Stimulated activated CD8-positive, alpha-beta memory T cell treated with anti-CD3 and anti-CD28 coated beads, Interleukin-15, amount 100 ng/mL, for 4 hours (primary cell): ENCODE measurements around the gene WDR17.

Experiments used
- DNase-seq, 2 donors: peaks; one replicate each; pipeline ENCODE4 v3.0.0-alpha.2; 2020; ENCODE audit warnings: low read depth in 2 of 2

Gene WDR17

DNA sequence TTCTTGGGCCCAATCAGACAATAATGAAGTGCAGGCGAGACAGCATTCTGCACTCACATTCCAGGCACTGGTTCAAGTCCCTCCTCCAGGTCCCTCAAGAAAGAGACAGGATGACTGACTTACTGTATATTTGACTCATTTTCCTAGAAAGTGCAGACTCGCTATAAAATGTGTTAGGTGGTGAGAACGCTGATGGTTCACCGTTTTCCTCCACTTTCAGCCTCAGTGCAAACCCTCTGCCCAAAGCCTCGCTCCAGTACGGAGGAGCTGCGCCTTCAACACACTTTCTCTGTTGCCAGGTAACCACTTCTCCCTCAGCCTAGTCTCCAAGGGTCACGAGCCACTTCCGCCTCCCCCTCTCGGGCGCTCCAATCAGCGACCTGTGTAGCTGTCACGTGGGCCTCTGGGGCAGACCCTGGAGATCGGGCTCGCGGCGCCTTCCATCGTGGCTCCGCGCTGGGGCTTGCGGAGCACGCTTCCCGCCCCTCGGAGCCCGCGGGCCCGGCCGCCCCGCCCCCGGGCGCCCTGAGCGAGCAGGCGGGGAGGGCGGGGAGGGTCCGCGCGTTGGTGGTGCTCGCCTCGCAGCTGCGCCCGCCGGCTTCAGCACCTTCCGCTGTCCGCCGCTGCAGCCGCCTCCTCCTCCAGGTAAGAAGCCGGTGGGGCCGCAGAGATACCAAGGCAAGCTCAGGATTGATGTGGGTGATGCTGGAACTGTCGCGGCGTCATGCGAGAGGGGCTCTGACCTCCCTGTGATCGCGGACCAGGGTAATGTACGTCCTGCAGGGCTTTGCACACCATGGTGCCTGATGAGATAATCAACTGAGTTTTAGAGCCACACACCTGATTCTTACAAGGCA is at the start of gene WDR17:
TSS of gene WDR17 (plus strand) at position 407 of the 857 bp plus-strand sequence. CDS start 45,740 bp downstream, outside the sequence.
- peak; percentile 50 to 64 for DNase-seq

DNA sequence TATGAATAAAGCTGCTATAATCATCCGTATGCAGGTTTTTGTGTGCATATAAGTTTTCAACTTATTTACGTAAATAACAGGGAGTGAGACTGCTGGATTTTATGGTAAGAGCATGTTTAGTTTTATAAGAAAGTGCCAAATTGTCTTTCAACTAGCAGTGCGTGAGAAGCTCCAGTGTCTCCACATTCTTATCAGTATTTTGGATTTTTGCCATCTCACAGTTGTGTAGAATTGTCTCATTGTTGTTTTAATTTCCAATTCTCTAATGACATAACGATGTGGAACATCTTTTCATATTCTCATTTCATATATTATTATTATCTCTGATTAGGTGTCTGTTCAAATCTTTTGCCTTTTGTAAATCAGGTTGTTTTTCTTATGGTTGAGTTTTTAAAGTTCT is 49.0 kb upstream of the WDR17 start:
- no peak for DNase-seq

DNA sequence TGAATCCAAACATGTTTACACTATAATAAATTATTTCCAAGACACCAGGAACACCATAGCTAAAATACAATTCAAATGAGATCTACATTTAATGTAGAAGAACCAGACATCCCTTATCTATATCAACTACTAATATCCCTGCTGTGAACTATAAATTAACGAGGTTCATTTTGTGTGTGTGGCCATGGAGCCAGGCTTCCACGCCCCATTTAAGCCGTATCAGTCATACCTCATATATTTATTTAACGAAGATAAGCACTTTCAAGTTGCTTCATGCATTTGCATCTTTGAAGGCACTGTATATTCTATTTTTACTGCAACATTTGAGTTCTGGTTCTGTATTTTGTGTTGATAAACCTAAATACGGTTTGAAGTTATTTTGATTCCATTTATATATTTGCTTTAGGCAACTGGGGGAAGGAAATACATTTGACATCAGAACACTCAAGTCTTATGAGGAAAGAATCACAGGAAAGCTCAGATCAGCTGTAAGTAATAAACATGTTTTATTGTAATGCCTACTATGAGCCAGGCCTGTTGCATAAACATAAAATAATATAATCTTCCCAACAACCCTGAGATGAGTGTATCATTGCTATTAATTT is 45.1 kb upstream of the WDR17 start:
- no peak for DNase-seq

DNA sequence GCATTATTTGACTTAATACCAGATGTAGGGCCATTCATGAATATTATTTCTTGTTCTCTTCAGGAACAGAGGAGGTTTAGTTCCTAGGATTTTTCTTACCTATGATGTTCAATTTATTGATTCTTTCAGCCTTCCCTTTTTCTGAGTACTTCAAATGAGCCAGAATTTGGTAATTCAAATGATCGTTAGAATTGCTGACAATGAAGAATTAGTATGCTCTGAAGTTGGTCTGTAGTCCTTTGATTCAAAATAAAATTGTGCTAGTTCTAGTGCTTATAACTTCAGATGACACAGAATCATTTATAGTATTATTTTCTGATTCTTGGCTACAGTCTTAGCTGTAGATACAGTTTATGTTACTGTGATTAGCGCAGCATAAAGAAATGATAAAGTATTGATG is 35.2 kb upstream of the WDR17 start:
- no peak for DNase-seq

DNA sequence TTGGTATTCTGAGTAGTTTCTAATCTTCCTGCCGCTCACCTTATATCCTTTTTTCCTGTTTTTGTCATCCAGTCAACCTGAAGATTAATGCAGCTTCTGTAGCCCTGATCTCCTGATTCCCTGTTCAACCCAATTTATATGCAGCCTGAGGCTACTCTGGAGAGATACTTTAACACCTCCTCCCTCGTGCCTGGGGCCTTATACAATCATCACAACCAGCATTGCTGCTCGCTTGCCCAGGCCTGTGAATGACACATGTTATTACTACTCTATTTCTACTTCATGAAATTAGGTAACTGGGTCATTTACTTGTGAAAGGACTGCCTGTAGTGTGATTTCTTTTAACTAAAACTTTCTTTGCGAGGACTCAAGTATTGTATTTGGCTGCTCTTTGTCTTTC is 33.7 kb upstream of the WDR17 start:
- no peak for DNase-seq

DNA sequence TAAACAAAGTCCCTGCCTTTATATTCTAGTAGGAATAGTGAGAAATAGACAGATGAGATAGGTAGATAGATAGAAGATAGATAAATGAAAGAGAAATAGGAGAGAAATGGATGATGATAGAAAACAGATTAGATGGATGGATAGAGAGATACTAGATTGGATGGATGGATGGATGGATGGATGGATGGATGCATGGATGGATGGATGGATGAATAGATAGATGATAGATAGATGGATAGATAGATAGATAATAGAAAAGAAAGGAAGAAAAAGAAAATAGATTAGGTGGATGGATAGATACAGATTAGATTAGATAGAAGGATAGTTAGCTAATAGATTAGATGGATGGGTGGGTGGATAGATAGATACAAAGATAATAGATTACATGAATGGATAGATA is 33.2 kb upstream of the WDR17 start:
- no peak for DNase-seq

DNA sequence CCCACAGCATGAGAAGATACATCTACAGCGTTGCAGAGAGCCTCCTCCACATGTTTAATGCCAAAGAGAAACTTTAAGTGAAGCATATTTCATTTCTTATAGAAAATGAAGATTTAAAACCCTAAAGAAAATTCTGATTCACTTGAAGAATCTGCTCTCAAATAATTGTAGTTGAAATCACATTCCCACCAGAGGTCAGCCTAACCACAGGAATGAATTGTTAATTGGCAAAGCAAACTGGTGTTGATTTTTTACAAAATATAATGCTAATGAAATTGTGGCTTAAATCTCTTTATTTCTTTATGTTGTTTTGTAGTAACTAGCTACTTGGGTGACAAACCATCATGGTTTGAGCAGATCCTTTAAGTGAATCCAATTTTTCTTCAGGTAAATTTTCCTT is 31.1 kb upstream of the WDR17 start:
- DNase-seq: no peak

DNA sequence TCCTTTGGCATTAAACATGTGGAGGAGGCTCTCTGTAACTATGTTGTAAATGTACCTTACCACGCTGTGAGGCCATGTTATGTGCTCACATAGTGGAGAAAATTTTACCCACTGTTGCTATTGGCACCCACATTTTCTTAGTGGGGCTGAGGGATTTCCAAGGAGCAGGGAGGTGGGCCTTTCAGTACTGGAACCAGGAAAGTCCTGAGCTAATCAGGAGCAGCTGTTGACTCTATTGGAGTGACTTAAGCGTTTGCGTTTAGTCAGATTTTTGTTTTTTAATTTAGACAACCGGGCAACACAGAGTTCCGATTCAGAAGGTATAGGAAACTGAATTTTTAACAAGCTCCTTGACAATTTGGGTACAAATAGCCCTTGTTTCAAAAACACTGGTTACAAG is 30.7 kb upstream of the WDR17 start:
- DNase-seq: no peak

DNA sequence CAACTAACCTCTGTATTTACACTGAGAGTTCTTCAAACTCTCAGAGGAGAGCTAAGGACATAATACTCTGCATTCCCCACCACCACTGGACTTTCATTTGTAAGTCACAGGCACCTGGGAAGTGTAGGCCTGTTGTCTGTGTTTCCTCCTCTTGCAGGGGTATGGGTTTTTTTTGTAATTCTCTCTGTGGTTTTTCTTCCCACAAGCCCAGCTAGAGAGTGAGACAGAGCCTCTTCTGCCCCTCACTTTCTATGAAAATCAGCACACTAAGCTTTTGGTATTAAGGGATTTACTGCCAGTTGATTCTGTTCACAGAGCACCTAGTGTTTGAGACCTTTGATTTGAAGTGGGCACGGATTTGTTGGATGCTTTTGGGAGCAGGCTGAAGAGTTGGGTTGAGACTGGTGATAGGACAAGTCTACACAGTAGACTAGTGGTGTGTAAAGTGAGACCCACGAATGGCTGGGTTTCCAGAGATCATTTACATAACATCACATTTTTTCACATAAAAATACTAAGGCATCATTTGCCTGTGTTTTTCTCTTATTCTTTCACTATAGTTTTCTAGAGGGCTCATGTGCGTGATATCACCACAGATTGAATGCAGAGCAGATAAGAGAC is 28.9 kb upstream of the WDR17 start:
- no peak for DNase-seq

DNA sequence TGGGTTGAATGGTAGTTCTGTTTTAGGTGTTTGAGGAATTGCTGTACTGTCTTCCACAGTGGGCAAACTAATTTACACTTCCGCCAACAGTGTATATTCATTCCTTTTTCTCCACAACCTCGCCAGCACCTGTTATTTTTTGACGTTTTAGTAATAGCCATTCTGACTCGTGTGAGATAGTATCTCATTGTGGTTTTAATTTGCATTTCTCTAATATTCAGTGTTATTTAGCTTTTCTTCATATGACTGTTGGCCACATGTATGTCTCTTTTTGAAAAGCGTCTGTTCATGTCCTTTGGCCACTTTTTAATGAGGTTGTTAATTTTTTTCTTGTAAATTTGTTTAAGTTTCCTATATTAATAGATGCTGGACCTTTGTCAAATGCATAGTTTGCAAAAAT is 26.9 kb upstream of the WDR17 start:
- no peak for DNase-seq

DNA sequence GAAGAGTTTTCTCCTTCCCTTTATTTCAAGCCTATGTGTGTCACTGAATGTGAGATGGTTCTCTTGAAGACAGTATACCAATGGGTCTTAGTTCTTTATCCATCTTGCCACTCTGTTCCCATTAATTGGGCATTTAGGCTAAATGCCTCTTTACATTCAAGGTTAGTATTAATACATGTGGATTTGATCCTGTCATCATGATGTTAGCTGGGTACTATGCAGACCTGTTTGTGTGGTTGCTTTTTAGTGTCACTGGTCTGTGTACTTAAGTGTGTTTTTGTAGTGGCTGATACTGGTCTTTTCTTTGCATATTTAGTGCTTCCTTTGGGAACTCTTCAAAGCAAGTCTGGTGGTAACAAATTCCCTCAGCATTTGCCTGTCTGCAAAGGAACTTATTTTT is 23.4 kb upstream of the WDR17 start:
- no peak for DNase-seq

DNA sequence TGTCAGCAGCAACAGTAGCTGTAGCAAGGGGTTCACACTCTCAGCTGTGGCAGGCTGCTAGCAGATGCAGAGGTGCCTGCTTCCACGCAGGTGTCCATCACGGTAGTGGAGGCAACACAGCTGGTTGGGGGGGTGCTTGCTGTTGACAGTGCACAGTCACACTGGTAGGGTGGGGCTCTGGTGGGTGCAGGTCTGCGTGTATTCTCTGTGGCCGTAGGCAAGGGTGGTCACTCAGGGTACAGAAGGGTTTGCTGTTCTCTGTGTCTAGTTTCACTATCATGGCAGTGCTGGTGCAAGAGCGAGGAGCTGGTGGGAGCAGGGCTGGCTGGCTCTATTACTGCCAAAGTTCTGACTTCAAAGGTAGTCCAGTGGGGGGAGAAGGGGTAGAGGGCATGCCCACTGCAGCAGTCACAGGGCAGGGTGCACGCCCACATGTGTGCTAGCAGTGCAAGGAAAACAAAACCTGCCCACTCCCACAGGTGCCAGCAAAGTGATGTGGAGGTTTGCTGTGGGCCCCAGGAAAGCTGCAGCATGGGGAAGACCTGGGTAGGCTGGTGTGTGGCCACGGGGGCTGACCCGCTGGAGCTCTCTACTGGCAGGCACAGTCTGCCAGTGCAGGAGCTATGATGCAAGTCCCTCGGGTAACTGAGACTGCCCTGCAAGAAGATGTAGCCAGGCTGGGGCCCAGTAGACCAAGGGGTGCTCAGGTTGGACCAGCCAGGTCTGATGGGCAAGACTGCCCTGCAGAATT is 21.6 kb upstream of the WDR17 start:
- no peak for DNase-seq

DNA sequence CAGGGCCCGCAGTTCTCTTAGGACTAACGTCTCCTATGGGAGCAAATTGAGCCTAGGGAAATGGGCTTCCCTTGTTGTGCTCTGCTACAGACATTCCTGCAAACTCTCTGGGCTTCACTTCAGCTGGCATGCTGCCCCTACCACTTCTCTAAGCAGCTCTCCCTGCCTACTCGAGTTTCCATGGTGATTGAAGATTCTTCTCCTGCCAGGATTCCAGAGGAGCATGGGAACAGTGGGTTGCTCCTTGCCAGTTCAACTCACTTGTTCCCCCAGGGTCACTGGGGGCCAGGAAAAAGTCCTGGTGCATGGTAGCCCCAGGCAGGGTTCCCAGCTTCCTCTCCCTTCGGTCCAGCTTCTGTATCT is 21.1 kb upstream of the WDR17 start:
- no peak for DNase-seq

DNA sequence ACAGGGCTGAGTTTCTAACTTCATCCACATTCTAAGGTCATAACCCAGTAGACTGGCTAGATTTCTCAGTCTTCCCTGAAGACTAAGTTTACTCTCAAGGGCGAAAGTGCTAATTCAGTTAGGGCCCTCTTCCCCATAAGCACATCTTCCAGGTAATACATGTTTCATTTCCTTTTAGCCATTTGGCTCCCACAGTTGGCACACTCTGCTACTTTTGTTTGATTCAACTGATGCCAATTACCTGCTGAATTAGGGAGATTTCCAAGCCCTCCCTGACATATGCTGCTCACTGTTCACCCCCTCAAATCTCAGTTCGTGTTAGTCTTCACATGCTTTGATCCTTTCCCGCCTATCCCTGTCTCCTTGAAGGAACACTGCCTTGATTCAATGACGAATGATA is 17.0 kb upstream of the WDR17 start:
- no peak for DNase-seq

DNA sequence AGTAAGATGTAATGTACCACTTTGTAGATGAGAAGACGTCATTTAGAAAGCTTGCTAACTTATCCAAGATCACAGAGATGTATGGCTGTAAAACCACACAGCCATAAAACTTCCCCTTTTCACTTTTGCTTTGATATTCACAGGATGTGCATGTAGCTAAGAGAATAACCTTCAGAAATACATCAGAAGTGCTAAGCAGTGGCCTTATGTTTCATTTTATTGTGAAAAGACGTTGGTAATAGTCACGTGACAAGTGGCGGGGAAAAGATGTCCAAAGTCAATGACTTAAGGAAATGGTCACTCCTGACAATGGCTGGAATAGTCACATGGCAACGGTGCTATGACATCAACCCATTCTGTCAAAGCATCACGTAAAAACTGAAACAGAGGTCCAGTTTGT is 12.9 kb upstream of the WDR17 start:
- DNase-seq: no peak

DNA sequence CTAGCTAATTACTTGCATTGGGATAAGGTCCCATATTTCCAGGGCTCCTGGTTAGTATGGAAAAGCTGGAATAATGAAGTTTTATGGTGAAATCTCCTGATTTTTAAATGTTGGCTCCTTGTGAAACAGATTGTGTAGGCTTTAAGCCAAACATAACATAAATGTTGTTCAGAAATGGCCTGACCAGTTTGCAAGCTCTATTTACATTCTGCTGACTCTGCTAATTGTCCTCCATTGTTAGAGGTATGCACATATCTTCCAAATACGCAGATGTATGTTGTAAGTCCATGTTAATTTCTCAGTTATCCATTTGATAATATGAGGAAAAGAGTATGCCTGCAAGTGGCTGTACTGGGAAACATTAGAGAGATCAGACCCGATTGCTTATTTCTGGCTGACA is 11.9 kb upstream of the WDR17 start:
- DNase-seq: no peak

DNA sequence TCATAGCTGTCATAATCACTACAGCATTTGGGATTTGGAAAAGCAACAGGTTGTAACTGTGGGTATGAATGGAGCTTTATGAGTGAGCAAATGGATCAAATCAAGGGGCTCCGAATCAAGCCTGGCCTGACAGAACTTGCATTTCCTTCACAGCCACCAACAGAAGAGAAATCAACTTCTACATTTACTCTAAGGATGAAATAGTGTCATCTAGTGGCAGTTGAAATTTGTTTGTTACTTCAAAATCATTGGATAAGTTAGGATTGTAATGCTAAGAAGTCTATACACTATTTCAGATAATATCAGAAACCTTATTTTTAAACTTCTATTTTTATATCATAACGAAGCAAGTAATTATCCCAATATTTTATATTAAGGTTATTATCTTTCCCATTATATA is 10.7 kb upstream of the WDR17 start:
- no peak for DNase-seq

DNA sequence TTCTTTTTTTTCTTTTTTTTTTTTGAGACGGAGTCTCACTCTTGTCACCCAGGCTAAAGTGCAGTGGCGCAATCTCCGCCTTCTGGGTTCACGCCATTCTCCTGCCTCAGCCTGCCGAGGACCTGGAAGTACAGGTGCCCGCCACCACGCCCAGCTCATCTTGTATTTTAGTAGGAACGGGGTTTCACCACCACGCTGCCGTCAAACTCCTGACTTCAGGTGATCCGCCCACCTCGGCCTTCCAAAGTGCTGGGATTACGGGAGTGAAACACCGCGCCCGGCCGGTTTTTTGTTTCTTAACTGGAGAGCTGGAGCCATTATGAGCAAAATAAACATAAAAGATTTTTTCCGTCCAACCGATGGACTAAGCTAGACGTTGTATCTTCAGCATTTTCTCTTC is 1.9 kb upstream of the WDR17 start:
- no peak for DNase-seq

DNA sequence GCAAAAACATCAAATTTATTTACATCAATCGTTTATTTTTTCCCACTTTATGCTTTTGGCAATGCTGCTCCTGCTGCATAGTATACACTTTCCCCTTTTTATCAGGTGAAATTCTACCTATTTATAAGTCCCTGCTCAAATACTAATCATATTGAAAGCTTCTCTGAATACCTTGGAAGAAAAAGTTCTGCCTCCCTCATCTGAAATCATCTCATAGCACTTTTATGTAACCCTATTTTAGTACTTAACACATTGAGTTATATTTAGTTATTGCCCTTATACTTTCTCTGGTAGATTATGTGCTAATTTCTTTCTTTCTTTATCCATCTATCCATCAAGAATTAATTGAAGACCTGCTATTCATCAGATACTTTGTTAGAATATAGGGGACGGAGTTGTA is 1.1 kb upstream of the WDR17 start:
- no peak for DNase-seq

DNA sequence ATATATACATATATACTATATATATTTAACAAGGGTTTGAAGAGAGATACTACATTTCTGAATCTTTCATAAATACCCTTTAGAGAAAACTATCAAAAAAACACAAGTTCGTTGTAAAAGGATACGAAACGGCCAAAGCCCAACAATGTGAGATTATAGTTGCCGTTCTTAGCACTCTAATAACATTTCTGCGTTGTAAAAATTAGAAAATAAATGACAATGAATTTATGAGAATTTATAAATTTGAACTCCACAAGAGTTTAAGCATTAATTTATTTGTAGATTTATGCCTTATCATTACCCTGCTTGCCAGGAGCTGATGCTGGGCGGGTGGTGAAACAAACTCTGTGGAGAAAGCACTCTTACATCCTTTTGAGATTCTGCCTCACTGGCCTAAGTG is 1.1 kb downstream of the WDR17 start:
- DNase-seq: no peak

DNA sequence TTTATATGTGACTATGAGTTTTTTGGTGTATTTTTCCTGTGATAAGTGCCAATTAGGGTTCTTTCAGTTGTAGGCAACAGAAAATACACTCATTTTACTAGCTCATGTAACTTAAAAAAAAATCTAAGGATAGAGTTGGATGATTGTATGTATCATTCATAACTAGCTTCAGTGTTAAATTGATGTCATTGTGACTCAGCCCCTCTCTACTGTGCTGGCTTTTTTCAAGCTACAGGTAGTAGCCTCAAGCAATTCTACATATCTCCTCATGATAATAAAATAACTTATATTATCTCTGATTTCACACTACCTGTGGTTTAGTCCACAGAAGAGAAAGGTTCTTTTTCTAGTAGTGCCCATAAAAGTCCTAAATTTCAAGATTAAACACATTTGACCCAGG is 11.9 kb downstream of the WDR17 start:
- no peak for DNase-seq

DNA sequence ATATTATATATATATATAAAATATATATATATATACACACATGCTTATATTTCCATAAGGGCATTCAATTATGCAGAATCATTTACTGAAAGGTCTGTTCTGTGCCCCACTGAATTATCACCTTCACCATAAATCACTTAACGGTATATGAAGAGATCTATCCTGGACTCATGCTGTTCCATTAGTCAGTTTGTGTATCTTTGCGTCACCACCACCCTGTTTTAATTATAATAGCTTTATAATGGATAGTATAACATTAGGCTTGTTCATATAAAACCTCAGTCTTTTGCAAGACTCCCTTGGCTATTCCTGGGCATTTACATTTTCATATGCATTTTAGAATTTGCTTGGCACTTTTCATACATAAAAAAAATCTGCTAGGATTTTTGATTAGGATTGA is 19.1 kb downstream of the WDR17 start:
- no peak for DNase-seq

DNA sequence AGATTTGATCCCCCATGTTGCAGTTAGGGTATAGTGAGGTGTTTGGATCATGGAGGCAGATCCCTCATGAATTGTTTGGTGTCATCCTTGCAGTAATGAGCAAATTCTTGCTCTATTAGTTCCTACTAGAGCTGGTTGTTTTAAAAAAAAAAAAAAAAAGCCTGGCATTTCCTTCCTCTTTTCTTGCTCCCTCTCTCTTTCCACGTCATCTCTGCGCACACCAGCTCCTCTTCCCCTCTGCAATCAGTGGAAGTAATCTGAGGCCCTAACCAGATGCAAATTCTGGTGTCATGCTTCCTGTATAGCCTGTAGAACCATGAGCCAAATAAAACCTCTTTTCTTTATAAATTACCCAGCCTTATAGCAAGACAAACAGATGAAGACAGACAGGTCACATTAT is 24.5 kb downstream of the WDR17 start:
- DNase-seq: no peak
